HTR-8/SVneo (cell line): ENCODE data around the gene NADK.

Source experiments
- DNase-seq: peaks from one replicate; pipeline ENCODE4 v3.0.0; 2011; ENCODE audit warnings: low spot score, mixed read lengths; ENCODE audit not compliant: insufficient read length
- FAIRE-seq: peaks from 2 replicates; lab custom pipeline; 2011; peaks lifted over from hg19 to GRCh38; lab: Jason Lieb, UNC

NADK gene

GRCh38 chr1:1777950-1778662 lies at the start of gene NADK:
NADK (minus strand) TSS chr1:1778470; CDS start chr1:1765406, 13,064 bp downstream.
- peak; percentile 95 for FAIRE-seq
- peak; percentile 83 for DNase-seq

- no peak for DNase-seq
- no peak for FAIRE-seq
These were observed 49.0 kb upstream of the NADK start for GRCh38 chr1:1827089-1827848.

GRCh38 chr1:1826356-1827088 lies 48.3 kb upstream of the NADK start:
- no peak for DNase-seq
- FAIRE-seq, result no peak

- DNase-seq (no peak), FAIRE-seq (no peak)
These were observed 46.9 kb upstream of the NADK start for GRCh38 chr1:1825217-1825616.

- FAIRE-seq (no peak), DNase-seq (no peak)
These were observed 41.5 kb upstream of the NADK start for GRCh38 chr1:1819762-1820161.

- no peak for DNase-seq
- no peak for FAIRE-seq
These were observed 39.0 kb upstream of the NADK start for GRCh38 chr1:1817221-1817620.

- DNase-seq, result no peak
- no peak for FAIRE-seq
These were observed 37.5 kb upstream of the NADK start for GRCh38 chr1:1815606-1816281.

- no peak for DNase-seq
- no peak for FAIRE-seq
These were observed 31.2 kb upstream of the NADK start for GRCh38 chr1:1809489-1809888.

GRCh38 chr1:1808206-1808605 lies 29.9 kb upstream of the NADK start:
- no peak for DNase-seq
- FAIRE-seq, result no peak

GRCh38 chr1:1806890-1807289 lies 28.6 kb upstream of the NADK start:
- FAIRE-seq, result no peak
- DNase-seq, result no peak

- DNase-seq, result no peak
- no peak for FAIRE-seq
These were observed 26.0 kb upstream of the NADK start for GRCh38 chr1:1804301-1804700.

GRCh38 chr1:1802871-1803270 lies 24.6 kb upstream of the NADK start:
- DNase-seq (no peak), FAIRE-seq (no peak)

- FAIRE-seq (no peak), DNase-seq (no peak)
These were observed 21.4 kb upstream of the NADK start for GRCh38 chr1:1799716-1800115.

- DNase-seq (no peak), FAIRE-seq (no peak)
These were observed 19.6 kb upstream of the NADK start for GRCh38 chr1:1797731-1798341.

- no peak for FAIRE-seq
- no peak for DNase-seq
These were observed 18.2 kb upstream of the NADK start for GRCh38 chr1:1796466-1796865.

- no peak for DNase-seq
- FAIRE-seq, result no peak
These were observed 16.7 kb upstream of the NADK start for GRCh38 chr1:1794999-1795398.

- DNase-seq, result no peak
- FAIRE-seq, result no peak
These were observed 15.4 kb upstream of the NADK start for GRCh38 chr1:1793481-1794244.

GRCh38 chr1:1788646-1789431 lies 10.6 kb upstream of the NADK start:
- DNase-seq, result no peak
- no peak for FAIRE-seq

GRCh38 chr1:1788136-1788535 lies 9.9 kb upstream of the NADK start:
- DNase-seq (no peak), FAIRE-seq (no peak)
